Breast epithelium (tissue), 3 donors: ENCODE measurements around the gene NPTXR.

Experiments used
- CTCF ChIP-seq, 3 donors: fragments of 450-650 bp; IDR thresholded peaks; one replicate each; pipeline ENCODE4 v1.5.1; 2016 to 2017; ENCODE audit warnings: antibody characterized with exemption in 3 of 3, mild to moderate bottlenecking in 3 of 3, moderate library complexity in 3 of 3
- POLR2A ChIP-seq: fragments of 450-650 bp; IDR thresholded peaks from one replicate; pipeline ENCODE4 v1.6.1; 2016; ENCODE audit warnings: antibody characterized with exemption, mild to moderate bottlenecking, moderate library complexity

GRCh38 chr22:38781033-38781432 lies 62.8 kb downstream of the NPTXR start:
- no peak for TF ChIP-seq CTCF (IDR thresholded peaks at IDR 0.05)
- no peak for TF ChIP-seq POLR2A
